Naive thymus-derived CD8-positive, alpha-beta T cell (primary cell): ENCODE results near the gene CDKN1A. TPM values are rescaled to one million over a fixed set of nuclear protein-coding genes. Genes with fewer than 3 reads are reported as not detected.

ENCODE experiments used
- ATAC-seq, 2 donors: fragments of 150-1000 bp; cut with Tn5 transposase in 1 of 2; sonication (Bioruptor Pico), chemical (Tn5 transposase) in 1 of 2; 1 replicate in 1 of 2; 2 replicates in 1 of 2; pipeline ENCODE4 v1.10.0; 2021; ENCODE audit warnings: mild to moderate bottlenecking in 2 of 2, moderate library complexity in 2 of 2
- POLR2A ChIA-PET: fragments of 350-600 bp; sonication (Branson Sonifier 250); formaldehyde crosslinking; loops from one replicate; lab custom pipeline; 2021; ENCODE audit warnings: antibody characterized with exemption; lab: Charles Lee
- DNase-seq, 10 donors: peaks; one replicate each; pipeline versions ENCODE4 v3.0.0 to v3.0.0-alpha.2; 2020 to 2022
- H3K27ac Mint-ChIP-seq, 10 donors: one replicate each; pipeline ENCODE4 v1.8.0; 2020 to 2022; ENCODE audit warnings: mild to moderate bottlenecking in 10 of 10, mixed read lengths in 10 of 10, moderate library complexity in 4 of 10, inconsistent platforms in 1 of 10
- H3K27me3 Mint-ChIP-seq, 5 donors: one replicate each; pipeline ENCODE4 v1.8.0; 2021 to 2022; ENCODE audit warnings: mixed read lengths in 5 of 5
- H3K36me3 Mint-ChIP-seq, 3 donors: one replicate each; pipeline ENCODE4 v1.8.0; 2020 to 2022; ENCODE audit warnings: mixed read lengths in 3 of 3, mild to moderate bottlenecking in 2 of 3, inconsistent platforms in 1 of 3
- H3K4me1 Mint-ChIP-seq, 4 donors: one replicate each; pipeline ENCODE4 v1.8.0; 2021 to 2022; ENCODE audit warnings: mixed read lengths in 4 of 4
- H3K4me3 Mint-ChIP-seq, 10 donors: one replicate each; pipeline ENCODE4 v1.8.0; 2020 to 2022; ENCODE audit warnings: mild to moderate bottlenecking in 10 of 10, mixed read lengths in 10 of 10, moderate library complexity in 6 of 10, inconsistent platforms in 1 of 10
- H3K9me3 Mint-ChIP-seq, 9 donors: one replicate each; pipeline ENCODE4 v1.8.0; 2020 to 2022; ENCODE audit warnings: mixed read lengths in 9 of 9, mild to moderate bottlenecking in 3 of 9, inconsistent platforms in 1 of 9, moderate library complexity in 1 of 9
- polyA plus RNA-seq, 3 donors: library from polyadenylated mRNA; unstranded; fragments of 300-500 nt; fragmentation: Illumina TruSeq; gene quantifications; one replicate each; pipeline ENCODE4 v1.2.3, GENCODE V29; 2021
- total RNA-seq, 8 experiments: library from RNA in 2 of 8; stranded (reverse) in 2 of 8; gene quantifications; one replicate each; pipeline ENCODE4 v1.2.3 and lab custom pipeline; 2021 to 2026

Gene CDKN1A
- total and polyA plus RNA-seq, 5 experiments from 2014 or later = 0.12 to 2.7 (median 1.9) TPM

- ATAC-seq (no peak), DNase-seq (no peak)
- Mint-ChIP-seq H3K9me3 (no peaks in the 10 kb centered on the region), H3K4me3 (no peak overlapping the region), H3K27me3 (no peaks in the 10 kb centered on the region), H3K27ac (no peak overlapping the region), H3K4me1 (peaks cover 0 to 6% (median 0%) of the 10 kb centered on the region in 4 donors), H3K36me3 (no peaks in the 10 kb centered on the region)
- POLR2A ChIA-PET = no interaction called here
These were observed 6.7 kb upstream of the CDKN1A start for GRCh38 chr6:36671687-36672375.

GRCh38 chr6:36673882-36674281 lies 4.6 kb upstream of the CDKN1A start:
- Mint-ChIP-seq H3K4me3 (no peak overlapping the region), H3K36me3 (no peaks in the 10 kb centered on the region), H3K4me1 (peaks cover 7 to 19% (median 14%) of the 10 kb centered on the region in 4 donors), H3K27me3 (no peaks in the 10 kb centered on the region), H3K9me3 (no peaks in the 10 kb centered on the region), H3K27ac (no peak overlapping the region)
- no peak for DNase-seq
- ATAC-seq = no peak
- POLR2A ChIA-PET = no interaction called here

- DNase-seq (no peak), ATAC-seq (no peak)
- Mint-ChIP-seq H3K36me3 (no peaks in the 10 kb centered on the region), H3K27ac (no peak overlapping the region), H3K9me3 (no peaks in the 10 kb centered on the region), H3K4me1 (peaks cover 9 to 23% (median 16%) of the 10 kb centered on the region in 4 donors), H3K4me3 (no peak overlapping the region), H3K27me3 (no peaks in the 10 kb centered on the region)
- POLR2A ChIA-PET = no interaction called here
These were observed 3.6 kb upstream of the CDKN1A start for GRCh38 chr6:36674942-36675341.

DNA sequence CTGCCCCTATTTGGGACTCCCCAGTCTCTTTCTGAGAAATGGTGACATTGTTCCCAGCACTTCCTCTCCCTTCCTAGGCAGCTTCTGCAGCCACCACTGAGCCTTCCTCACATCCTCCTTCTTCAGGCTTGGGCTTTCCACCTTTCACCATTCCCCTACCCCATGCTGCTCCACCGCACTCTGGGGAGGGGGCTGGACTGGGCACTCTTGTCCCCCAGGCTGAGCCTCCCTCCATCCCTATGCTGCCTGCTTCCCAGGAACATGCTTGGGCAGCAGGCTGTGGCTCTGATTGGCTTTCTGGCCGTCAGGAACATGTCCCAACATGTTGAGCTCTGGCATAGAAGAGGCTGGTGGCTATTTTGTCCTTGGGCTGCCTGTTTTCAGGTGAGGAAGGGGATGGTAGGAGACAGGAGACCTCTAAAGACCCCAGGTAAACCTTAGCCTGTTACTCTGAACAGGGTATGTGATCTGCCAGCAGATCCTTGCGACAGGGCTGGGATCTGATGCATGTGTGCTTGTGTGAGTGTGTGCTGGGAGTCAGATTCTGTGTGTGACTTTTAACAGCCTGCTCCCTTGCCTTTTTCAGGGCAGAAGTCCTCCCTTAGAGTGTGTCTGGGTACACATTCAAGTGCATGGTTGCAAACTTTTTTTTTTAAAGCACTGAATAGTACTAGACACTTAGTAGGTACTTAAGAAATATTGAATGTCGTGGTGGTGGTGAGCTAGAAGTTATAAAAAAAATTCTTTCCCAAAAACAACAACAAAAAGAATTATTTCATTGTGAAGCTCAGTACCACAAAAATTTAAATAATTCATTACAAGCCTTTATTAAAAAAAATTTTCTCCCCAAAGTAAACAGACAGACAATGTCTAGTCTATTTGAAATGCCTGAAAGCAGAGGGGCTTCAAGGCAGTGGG lies 2.1 kb upstream of the CDKN1A start:
- H3K27ac Mint-ChIP-seq = peak overlapping the region in 2 of 10 donors; percentile 19 to 85

GRCh38 chr6:36677059-36677749 lies 1.3 kb upstream of the CDKN1A start:
- ATAC-seq (no peak), DNase-seq (no peak)
- H3K36me3 Mint-ChIP-seq = no peaks in the 10 kb centered on the region
- H3K4me1 Mint-ChIP-seq = peaks cover 16 to 34% (median 27%) of the 10 kb centered on the region in 4 donors
- H3K27ac Mint-ChIP-seq = peak overlapping the region in 7 of 10 donors; percentile 47 to 86 (median 79)
- POLR2A ChIA-PET = interaction anchor here (0.9 kb wide), 2 partner anchors 12 to 58 kb away, joined by 3 to 4 read pairs; no protein-coding TSS in a partner anchor
- peaks cover 0 to 3% (median 0%) of the 10 kb centered on the region in 5 donors for H3K27me3 Mint-ChIP-seq
- H3K4me3 Mint-ChIP-seq = peak overlapping the region; percentile 16 to 94 (median 75)
- no peaks in the 10 kb centered on the region for H3K9me3 Mint-ChIP-seq

More for the DNA sequence above, 2.1 kb upstream of the CDKN1A start:
- Mint-ChIP-seq H3K9me3 (no peaks in the 10 kb centered on the region), H3K4me3 (peak overlapping the region in 2 of 10 donors; percentile 63 to 94), H3K36me3 (no peaks in the 10 kb centered on the region), H3K27me3 (peaks cover 0 to 3% (median 0%) of the 10 kb centered on the region in 5 donors), H3K4me1 (peaks cover 16 to 34% (median 25%) of the 10 kb centered on the region in 4 donors)
- POLR2A ChIA-PET = interaction anchor here (0.9 kb wide), 2 partner anchors 11 to 58 kb away, joined by 3 to 4 read pairs; no protein-coding TSS in a partner anchor
- DNase-seq (no peak), ATAC-seq (no peak)

- H3K4me1 Mint-ChIP-seq = peaks cover 16 to 37% (median 29%) of the 10 kb centered on the region in 4 donors
- ATAC-seq (no peak), DNase-seq (no peak)
- no peaks in the 10 kb centered on the region for H3K36me3 Mint-ChIP-seq
- H3K27ac Mint-ChIP-seq = peak overlapping the region in 9 of 10 donors; percentile 19 to 98 (median 73)
- POLR2A ChIA-PET = interaction anchor here (0.8 to 2.0 kb wide), 7 partner anchors 11 to 376 kb away, joined by 3 to 7 read pairs (median 4); no protein-coding TSS in a partner anchor
- peak overlapping the region; percentile 57 to 94 (median 80) for H3K4me3 Mint-ChIP-seq
- peaks cover 0 to 7% (median 0%) of the 10 kb centered on the region in 5 donors for H3K27me3 Mint-ChIP-seq
- H3K9me3 Mint-ChIP-seq = no peaks in the 10 kb centered on the region
These were observed 594 bp upstream of the CDKN1A start for GRCh38 chr6:36677753-36678487.

DNA sequence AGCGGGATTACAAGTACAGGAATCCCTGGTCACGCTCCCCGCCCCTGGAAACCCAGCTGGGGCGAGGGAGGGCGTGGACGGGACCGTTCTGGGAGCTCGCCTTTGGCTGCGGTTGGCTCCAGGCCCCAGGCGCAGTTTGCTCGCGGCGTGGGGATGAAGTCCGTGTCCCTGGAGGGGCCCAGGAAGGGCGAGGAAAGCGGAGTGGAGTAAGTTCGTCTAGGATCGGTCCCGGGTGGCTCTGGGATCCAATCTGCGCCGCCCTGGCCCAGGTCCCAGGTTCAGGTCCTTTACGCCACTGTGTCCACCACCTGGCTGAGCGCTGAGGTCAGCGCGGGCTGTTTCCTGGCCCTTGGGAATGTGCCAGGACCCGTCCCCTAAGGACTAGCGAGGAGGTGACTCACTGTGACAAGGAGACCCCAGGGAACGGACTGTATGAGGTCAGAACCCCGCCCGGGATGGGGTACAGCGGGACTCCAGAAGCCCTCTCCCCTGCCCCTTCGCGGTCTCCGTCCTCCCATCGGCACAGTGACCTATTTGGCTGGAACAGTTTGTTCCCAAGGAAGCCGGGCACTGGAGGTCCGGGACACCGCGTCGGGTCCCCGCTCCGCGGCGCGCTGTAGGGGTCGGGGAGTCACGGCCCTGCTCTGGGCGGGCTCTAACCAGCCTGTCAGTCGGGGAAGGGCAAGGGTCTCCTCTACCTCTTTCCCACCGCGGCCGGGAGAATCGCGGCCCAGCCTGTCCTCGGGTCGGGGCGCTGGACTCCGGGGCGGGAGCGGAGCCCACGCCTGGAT lies 724 bp downstream of the CDKN1A start:
- POLR2A ChIA-PET = interaction anchor here (0.7 to 2.0 kb wide), 14 partner anchors 12 to 377 kb away, joined by 3 to 7 read pairs (median 4); no protein-coding TSS in a partner anchor
- Mint-ChIP-seq H3K27ac (peak overlapping the region; percentile 33 to 98 (median 86)), H3K4me3 (peak overlapping the region; percentile 84 to 96 (median 91)), H3K36me3 (no peaks in the 10 kb centered on the region), H3K27me3 (peaks cover 0 to 12% (median 0%) of the 10 kb centered on the region in 5 donors), H3K4me1 (peaks cover 16 to 48% (median 29%) of the 10 kb centered on the region in 4 donors), H3K9me3 (no peaks in the 10 kb centered on the region)
- DNase-seq (peak in 3 of 10 donors; percentile 4 to 27 (median 19)), ATAC-seq (no peak)

DNA sequence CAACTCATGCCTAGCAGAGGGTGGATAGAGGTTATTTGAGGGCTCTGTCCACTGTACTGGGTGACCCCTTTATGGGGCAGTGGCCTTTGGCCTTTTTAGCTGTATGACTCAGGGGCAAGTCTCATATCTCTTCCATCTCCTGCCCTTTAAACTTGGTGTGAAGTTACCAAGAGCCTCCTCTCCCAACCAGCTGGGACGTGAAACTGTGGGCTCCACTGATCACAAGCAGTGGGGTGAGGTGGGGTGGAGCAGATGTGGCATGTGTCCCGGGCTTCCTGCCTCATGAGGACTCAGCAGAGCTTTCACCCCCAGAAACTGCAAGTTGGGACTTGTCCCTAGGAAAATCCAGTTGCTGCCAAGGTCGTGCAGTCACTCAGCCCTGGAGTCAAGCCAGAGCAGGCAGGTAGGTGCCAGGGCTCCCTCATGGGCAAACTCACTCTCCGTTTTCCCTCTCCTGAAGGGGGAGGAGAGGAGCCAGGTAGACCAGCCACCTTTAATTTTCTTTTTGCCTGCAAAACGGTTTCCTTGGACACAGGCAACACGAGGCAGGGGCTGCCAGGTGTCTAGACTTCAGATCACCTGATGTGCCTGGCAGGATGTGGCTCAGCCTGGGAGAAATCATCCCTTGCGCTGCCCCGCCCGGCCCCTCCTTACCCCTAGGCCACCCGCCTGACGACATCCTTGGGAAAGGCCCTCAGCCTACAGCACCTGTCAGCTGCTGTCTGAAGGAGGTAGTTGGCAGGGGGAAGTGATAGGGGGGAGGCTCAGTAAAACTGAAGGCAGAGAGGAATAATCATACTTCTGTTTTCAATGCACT lies 4.0 kb downstream of the CDKN1A start:
- Mint-ChIP-seq H3K4me3 (peak overlapping the region in 2 of 10 donors; percentile 30 to 74), H3K36me3 (no peaks in the 10 kb centered on the region), H3K4me1 (peaks cover 14 to 58% (median 25%) of the 10 kb centered on the region in 4 donors), H3K9me3 (no peaks in the 10 kb centered on the region), H3K27me3 (peaks cover 0 to 27% (median 2%) of the 10 kb centered on the region in 5 donors), H3K27ac (peak overlapping the region in 6 of 10 donors; percentile 7 to 82 (median 46))
- ATAC-seq = peak in 1 of 2 donors; percentile 39
- POLR2A ChIA-PET = no interaction called here
- DNase-seq = peak in 7 of 10 donors; percentile 31 to 72 (median 51)

GRCh38 chr6:36683145-36683655 lies 4.7 kb downstream of the CDKN1A start:
- Mint-ChIP-seq H3K27me3 (peaks cover 0 to 30% (median 4%) of the 10 kb centered on the region in 5 donors), H3K4me3 (peak overlapping the region in 1 of 10 donors; percentile 36), H3K27ac (peak overlapping the region in 3 of 10 donors; percentile 7 to 68 (median 64)), H3K36me3 (no peaks in the 10 kb centered on the region), H3K4me1 (peaks cover 13 to 51% (median 18%) of the 10 kb centered on the region in 4 donors), H3K9me3 (no peaks in the 10 kb centered on the region)
- ATAC-seq (no peak), DNase-seq (no peak)
- POLR2A ChIA-PET = interaction anchor here (0.6 kb wide), 1 partner anchor 83 kb away, joined by 5 read pairs; no protein-coding TSS in a partner anchor
